Panc1 (cell line): ENCODE results near the gene KDM2A.

ENCODE experiments used
- POLR2AphosphoS5 ChIP-seq: IDR thresholded peaks from 2 replicates; pipeline ENCODE4 v1.6.1; 2012; ENCODE audit warnings: mild to moderate bottlenecking, low read depth, low read length, moderate library complexity
- SIN3A ChIP-seq: IDR thresholded peaks from 2 replicates; pipeline ENCODE4 v1.6.1; 2012; ENCODE audit warnings: low read depth, mild to moderate bottlenecking, low read length, moderate library complexity, borderline replicate concordance; ENCODE audit not compliant: insufficient read depth
- TCF7L2 ChIP-seq: IDR thresholded peaks from 2 replicates; pipeline ENCODE4 v1.6.1; 2011; ENCODE audit warnings: mild to moderate bottlenecking, low read depth, low read length, inconsistent platforms
- TF ChIP-seq, protein P1 (sequence below): fragments of 450-650 bp; IDR thresholded peaks from 2 replicates; pipeline ENCODE4 v1.5.1; 2017; ENCODE audit warnings: mild to moderate bottlenecking
- TF ChIP-seq, protein P2 (sequence below), 2 experiments: IDR thresholded peaks; 2 replicates each; pipeline ENCODE4 v1.6.1; 2011 to 2012; ENCODE audit warnings: low read depth in 2 of 2, control low read depth in 1 of 2, low read length in 1 of 2, mild to moderate bottlenecking in 1 of 2, moderate library complexity in 1 of 2; ENCODE audit not compliant: insufficient read depth in 1 of 2

DNA sequence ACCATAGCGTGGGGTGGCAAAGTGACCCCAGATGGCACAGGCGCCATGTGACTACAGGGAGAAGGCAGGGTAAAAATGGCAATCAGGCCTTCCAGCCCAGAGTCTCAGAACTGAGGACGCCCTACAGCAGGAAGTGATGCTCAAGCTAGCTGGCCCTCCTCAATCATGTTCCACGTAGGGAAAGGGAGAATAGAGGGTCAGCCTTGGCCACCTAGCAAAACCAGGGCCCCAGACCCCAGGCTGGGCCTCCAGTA lies 169.1 kb downstream of the KDM2A start:
- TF ChIP-seq, protein P1, sequence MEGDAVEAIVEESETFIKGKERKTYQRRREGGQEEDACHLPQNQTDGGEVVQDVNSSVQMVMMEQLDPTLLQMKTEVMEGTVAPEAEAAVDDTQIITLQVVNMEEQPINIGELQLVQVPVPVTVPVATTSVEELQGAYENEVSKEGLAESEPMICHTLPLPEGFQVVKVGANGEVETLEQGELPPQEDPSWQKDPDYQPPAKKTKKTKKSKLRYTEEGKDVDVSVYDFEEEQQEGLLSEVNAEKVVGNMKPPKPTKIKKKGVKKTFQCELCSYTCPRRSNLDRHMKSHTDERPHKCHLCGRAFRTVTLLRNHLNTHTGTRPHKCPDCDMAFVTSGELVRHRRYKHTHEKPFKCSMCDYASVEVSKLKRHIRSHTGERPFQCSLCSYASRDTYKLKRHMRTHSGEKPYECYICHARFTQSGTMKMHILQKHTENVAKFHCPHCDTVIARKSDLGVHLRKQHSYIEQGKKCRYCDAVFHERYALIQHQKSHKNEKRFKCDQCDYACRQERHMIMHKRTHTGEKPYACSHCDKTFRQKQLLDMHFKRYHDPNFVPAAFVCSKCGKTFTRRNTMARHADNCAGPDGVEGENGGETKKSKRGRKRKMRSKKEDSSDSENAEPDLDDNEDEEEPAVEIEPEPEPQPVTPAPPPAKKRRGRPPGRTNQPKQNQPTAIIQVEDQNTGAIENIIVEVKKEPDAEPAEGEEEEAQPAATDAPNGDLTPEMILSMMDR: no peak
- TF ChIP-seq, protein P2, sequence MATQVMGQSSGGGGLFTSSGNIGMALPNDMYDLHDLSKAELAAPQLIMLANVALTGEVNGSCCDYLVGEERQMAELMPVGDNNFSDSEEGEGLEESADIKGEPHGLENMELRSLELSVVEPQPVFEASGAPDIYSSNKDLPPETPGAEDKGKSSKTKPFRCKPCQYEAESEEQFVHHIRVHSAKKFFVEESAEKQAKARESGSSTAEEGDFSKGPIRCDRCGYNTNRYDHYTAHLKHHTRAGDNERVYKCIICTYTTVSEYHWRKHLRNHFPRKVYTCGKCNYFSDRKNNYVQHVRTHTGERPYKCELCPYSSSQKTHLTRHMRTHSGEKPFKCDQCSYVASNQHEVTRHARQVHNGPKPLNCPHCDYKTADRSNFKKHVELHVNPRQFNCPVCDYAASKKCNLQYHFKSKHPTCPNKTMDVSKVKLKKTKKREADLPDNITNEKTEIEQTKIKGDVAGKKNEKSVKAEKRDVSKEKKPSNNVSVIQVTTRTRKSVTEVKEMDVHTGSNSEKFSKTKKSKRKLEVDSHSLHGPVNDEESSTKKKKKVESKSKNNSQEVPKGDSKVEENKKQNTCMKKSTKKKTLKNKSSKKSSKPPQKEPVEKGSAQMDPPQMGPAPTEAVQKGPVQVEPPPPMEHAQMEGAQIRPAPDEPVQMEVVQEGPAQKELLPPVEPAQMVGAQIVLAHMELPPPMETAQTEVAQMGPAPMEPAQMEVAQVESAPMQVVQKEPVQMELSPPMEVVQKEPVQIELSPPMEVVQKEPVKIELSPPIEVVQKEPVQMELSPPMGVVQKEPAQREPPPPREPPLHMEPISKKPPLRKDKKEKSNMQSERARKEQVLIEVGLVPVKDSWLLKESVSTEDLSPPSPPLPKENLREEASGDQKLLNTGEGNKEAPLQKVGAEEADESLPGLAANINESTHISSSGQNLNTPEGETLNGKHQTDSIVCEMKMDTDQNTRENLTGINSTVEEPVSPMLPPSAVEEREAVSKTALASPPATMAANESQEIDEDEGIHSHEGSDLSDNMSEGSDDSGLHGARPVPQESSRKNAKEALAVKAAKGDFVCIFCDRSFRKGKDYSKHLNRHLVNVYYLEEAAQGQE (IDR thresholded peaks at IDR 0.05; ENCODE audit: insufficient read depth in 1 of 2, low read depth in 2 of 2, low read length in 1 of 2): no peak
- no peak; the same call in 1 of the 2 replicates for TF ChIP-seq POLR2AphosphoS5
- no peak; the same call in 1 of the 2 replicates for TF ChIP-seq SIN3A
- TF ChIP-seq TCF7L2: no peak
